Neural cell (in vitro differentiated cells): ENCODE data around the gene SNRPB. TPM values are rescaled to one million over a fixed set of nuclear protein-coding genes. Genes with fewer than 3 reads are reported as not detected.

Source experiments
- H2AFZ ChIP-seq: fragments of 200-600, 300-800 bp; sonication (generic), shearing (Covaris generic); 2 replicates; pipeline ENCODE4 v1.6.0; 2014; ENCODE audit warnings: low read depth, mild to moderate bottlenecking, antibody characterized with exemption, low read length, moderate library complexity
- H3F3A ChIP-seq: fragments of 200-600 bp; shearing (Covaris generic); 2 replicates; pipeline ENCODE4 v1.6.1; 2016; ENCODE audit warnings: mild to moderate bottlenecking, moderate library complexity, mixed read lengths, antibody characterized with exemption, low read length; ENCODE audit not compliant: insufficient read depth, poor library complexity, severe bottlenecking
- H3K27ac ChIP-seq: fragments of 200-600, 300-800 bp; sonication (generic), shearing (Covaris generic); 2 replicates; pipeline ENCODE4 v1.5.1; 2014; ENCODE audit warnings: mild to moderate bottlenecking, low read length, moderate library complexity
- H3K27me3 ChIP-seq: fragments of 300-800, 200-600 bp; sonication (generic), shearing (Covaris generic); 2 replicates; pipeline ENCODE4 v1.6.0; 2014; ENCODE audit warnings: mild to moderate bottlenecking, low read depth, low read length, moderate library complexity; ENCODE audit not compliant: insufficient read depth
- H3K36me3 ChIP-seq: fragments of 300-800, 200-600 bp; sonication (generic), shearing (Covaris generic); 2 replicates; pipeline ENCODE4 v1.5.1; 2014; ENCODE audit warnings: mild to moderate bottlenecking, antibody characterized with exemption, low read length, moderate library complexity; ENCODE audit not compliant: insufficient read depth
- H3K4me2 ChIP-seq: fragments of 300-800, 200-600 bp; sonication (generic), shearing (Covaris generic); 2 replicates; pipeline ENCODE4 v1.6.0; 2014; ENCODE audit warnings: mild to moderate bottlenecking, low read length
- H3K4me3 ChIP-seq: fragments of 300-800, 200-600 bp; sonication (generic), shearing (Covaris generic); 2 replicates; pipeline ENCODE4 v1.5.1; 2014; ENCODE audit warnings: mild to moderate bottlenecking, low read length, moderate library complexity
- H3K79me2 ChIP-seq: fragments of 200-600 bp; shearing (Covaris generic); replicated peaks from 2 replicates; pipeline ENCODE4 v1.6.0; 2014; ENCODE audit warnings: mild to moderate bottlenecking, low read length, moderate library complexity; ENCODE audit not compliant: insufficient read depth
- H3K9ac ChIP-seq: fragments of 300-800, 200-600 bp; sonication (generic), shearing (Covaris generic); 2 replicates; pipeline ENCODE4 v1.6.1; 2016; ENCODE audit warnings: mild to moderate bottlenecking, low read length, mixed read lengths
- H3K9me2 ChIP-seq: fragments of 200-600 bp; shearing (Covaris generic); 2 replicates; pipeline ENCODE4 v1.6.1; 2016; ENCODE audit warnings: mild to moderate bottlenecking, low read length, mixed read lengths; ENCODE audit not compliant: insufficient read depth
- H3K9me3 ChIP-seq: fragments of 200-600, 300-800 bp; sonication (generic), shearing (Covaris generic); 2 replicates; pipeline ENCODE4 v1.6.1; 2016; ENCODE audit warnings: mild to moderate bottlenecking, mixed run types, low read length, moderate library complexity, mixed read lengths
- H4K20me1 ChIP-seq: fragments of 200-600 bp; shearing (Covaris generic); 2 replicates; pipeline ENCODE4 v1.6.1; 2016; ENCODE audit warnings: mild to moderate bottlenecking, mixed run types; ENCODE audit not compliant: insufficient read depth
- EP300 ChIP-seq: fragments of 450-650 bp; conservative IDR thresholded peaks from 2 replicates; pipeline ENCODE4 v1.6.1; 2014; ENCODE audit warnings: antibody characterized with exemption, mild to moderate bottlenecking, moderate library complexity; ENCODE audit not compliant: poor library complexity, severe bottlenecking
- EZH2 ChIP-seq: fragments of 200-600, 300-800 bp; shearing (Covaris generic), sonication (generic); IDR thresholded peaks from 2 replicates; pipeline ENCODE4 v1.6.1; 2014; ENCODE audit warnings: antibody characterized with exemption, low read length, borderline replicate concordance, mild to moderate bottlenecking; ENCODE audit not compliant: insufficient read depth, poor library complexity, severe bottlenecking
- MXI1 ChIP-seq: fragments of 450-650 bp; conservative IDR thresholded peaks from 2 replicates; pipeline ENCODE4 v1.6.1; 2014; ENCODE audit warnings: antibody characterized with exemption, mild to moderate bottlenecking; ENCODE audit not compliant: poor library complexity, severe bottlenecking
- POLR2AphosphoS5 ChIP-seq: IDR thresholded peaks from 2 replicates; pipeline ENCODE4 v1.6.1; 2012
- RAD21 ChIP-seq: fragments of 450-650 bp; conservative IDR thresholded peaks from 2 replicates; pipeline ENCODE4 v1.6.1; 2014; ENCODE audit warnings: antibody characterized with exemption, mild to moderate bottlenecking, moderate library complexity
- SMC3 ChIP-seq: fragments of 450-650 bp; conservative IDR thresholded peaks from 2 replicates; pipeline ENCODE4 v1.6.1; 2014; ENCODE audit warnings: antibody characterized with exemption, mild to moderate bottlenecking, moderate library complexity; ENCODE audit not compliant: poor library complexity
- TAF1 ChIP-seq: IDR thresholded peaks from 2 replicates; pipeline ENCODE4 v1.6.1; 2012; ENCODE audit warnings: low read depth
- polyA plus RNA-seq: library from polyadenylated mRNA; depleted of rRNA; stranded (reverse); fragments of >200 nt; gene quantifications from 2 replicates; pipeline ENCODE4 v1.2.3, GENCODE V29; 2014
- TF ChIP-seq, protein P1 (sequence below): fragments of 450-650 bp; IDR thresholded peaks from 2 replicates; pipeline ENCODE4 v1.5.1; 2014; ENCODE audit warnings: antibody characterized with exemption, mild to moderate bottlenecking, moderate library complexity; ENCODE audit not compliant: poor library complexity, severe bottlenecking
- TF ChIP-seq, protein P2 (sequence below): IDR thresholded peaks from 2 replicates; pipeline ENCODE4 v1.6.1; 2012; ENCODE audit warnings: borderline replicate concordance

The SNRPB gene
- polyA plus RNA-seq, 1 donor from 2014 or later = 289 TPM

DNA sequence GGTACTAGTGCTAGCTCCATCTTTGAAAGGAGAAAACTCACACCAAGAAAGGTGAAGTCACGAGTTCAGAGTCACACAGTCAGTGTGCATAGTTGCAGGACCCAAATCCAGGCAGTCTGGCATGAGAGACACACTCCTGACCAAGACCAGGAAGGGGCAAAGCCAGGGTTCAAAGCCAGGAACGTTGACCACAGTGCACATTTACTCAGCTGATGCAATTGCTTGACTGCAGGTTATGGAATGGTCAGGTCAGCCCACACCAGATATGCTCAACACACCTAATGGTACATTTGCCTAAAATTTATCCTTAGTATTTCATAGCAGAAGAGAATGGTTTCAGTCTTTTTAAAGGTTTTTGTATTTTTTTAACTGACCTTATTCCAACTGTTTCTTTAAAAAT lies 52.2 kb downstream of the SNRPB start:
- H3K4me2 ChIP-seq = no peak overlapping the region
- no peaks in the 10 kb centered on the region for H3K9me3 ChIP-seq
- H3K36me3 ChIP-seq = no peaks in the 10 kb centered on the region
- no peaks in the 10 kb centered on the region for H3F3A ChIP-seq
- no peak overlapping the region for H3K9ac ChIP-seq
- no peaks in the 10 kb centered on the region for H3K79me2 ChIP-seq
- TF ChIP-seq SMC3 (no peak), POLR2AphosphoS5 (no peak), RAD21 (no peak), MXI1 (no peak), TAF1 (no peak), EZH2 (no peak), EP300 (no peak)
- TF ChIP-seq, protein P1, sequence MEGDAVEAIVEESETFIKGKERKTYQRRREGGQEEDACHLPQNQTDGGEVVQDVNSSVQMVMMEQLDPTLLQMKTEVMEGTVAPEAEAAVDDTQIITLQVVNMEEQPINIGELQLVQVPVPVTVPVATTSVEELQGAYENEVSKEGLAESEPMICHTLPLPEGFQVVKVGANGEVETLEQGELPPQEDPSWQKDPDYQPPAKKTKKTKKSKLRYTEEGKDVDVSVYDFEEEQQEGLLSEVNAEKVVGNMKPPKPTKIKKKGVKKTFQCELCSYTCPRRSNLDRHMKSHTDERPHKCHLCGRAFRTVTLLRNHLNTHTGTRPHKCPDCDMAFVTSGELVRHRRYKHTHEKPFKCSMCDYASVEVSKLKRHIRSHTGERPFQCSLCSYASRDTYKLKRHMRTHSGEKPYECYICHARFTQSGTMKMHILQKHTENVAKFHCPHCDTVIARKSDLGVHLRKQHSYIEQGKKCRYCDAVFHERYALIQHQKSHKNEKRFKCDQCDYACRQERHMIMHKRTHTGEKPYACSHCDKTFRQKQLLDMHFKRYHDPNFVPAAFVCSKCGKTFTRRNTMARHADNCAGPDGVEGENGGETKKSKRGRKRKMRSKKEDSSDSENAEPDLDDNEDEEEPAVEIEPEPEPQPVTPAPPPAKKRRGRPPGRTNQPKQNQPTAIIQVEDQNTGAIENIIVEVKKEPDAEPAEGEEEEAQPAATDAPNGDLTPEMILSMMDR = no peak
- TF ChIP-seq, protein P2, sequence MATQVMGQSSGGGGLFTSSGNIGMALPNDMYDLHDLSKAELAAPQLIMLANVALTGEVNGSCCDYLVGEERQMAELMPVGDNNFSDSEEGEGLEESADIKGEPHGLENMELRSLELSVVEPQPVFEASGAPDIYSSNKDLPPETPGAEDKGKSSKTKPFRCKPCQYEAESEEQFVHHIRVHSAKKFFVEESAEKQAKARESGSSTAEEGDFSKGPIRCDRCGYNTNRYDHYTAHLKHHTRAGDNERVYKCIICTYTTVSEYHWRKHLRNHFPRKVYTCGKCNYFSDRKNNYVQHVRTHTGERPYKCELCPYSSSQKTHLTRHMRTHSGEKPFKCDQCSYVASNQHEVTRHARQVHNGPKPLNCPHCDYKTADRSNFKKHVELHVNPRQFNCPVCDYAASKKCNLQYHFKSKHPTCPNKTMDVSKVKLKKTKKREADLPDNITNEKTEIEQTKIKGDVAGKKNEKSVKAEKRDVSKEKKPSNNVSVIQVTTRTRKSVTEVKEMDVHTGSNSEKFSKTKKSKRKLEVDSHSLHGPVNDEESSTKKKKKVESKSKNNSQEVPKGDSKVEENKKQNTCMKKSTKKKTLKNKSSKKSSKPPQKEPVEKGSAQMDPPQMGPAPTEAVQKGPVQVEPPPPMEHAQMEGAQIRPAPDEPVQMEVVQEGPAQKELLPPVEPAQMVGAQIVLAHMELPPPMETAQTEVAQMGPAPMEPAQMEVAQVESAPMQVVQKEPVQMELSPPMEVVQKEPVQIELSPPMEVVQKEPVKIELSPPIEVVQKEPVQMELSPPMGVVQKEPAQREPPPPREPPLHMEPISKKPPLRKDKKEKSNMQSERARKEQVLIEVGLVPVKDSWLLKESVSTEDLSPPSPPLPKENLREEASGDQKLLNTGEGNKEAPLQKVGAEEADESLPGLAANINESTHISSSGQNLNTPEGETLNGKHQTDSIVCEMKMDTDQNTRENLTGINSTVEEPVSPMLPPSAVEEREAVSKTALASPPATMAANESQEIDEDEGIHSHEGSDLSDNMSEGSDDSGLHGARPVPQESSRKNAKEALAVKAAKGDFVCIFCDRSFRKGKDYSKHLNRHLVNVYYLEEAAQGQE = no peak
- no peak overlapping the region for H3K27ac ChIP-seq
- no peaks in the 10 kb centered on the region for H3K9me2 ChIP-seq
- no peak overlapping the region for H3K4me3 ChIP-seq
- H4K20me1 ChIP-seq = no peaks in the 10 kb centered on the region
- no peak overlapping the region for H2AFZ ChIP-seq
- H3K27me3 ChIP-seq = no peaks in the 10 kb centered on the region

DNA sequence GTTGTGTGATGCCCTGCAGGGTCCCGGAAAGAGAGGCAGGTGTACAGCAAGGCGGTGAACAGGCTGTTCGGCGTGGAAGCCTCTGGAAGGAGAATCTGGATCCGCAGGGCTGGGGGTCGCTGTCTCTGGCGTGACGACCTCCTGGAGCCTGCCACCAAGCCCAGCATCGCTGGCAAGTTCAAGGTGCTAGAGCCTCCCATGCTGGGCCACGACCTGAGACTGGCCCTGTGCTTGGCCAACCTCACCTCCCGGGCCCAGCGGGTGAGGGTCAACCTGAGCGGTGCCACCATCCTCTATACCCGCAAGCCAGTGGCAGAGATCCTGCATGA lies 53.4 kb downstream of the SNRPB start:
- H4K20me1 ChIP-seq = no peaks in the 10 kb centered on the region
- no peaks in the 10 kb centered on the region for H3K9me2 ChIP-seq
- TF ChIP-seq RAD21 (no peak), EZH2 (no peak), SMC3 (no peak), EP300 (no peak), MXI1 (no peak)
- TF ChIP-seq, protein P1 = no peak
- TF ChIP-seq, protein P2 = no peak
- no peak overlapping the region for H3K4me3 ChIP-seq
- H3K27ac ChIP-seq = no peak overlapping the region
- no peaks in the 10 kb centered on the region for H3K27me3 ChIP-seq
- H3F3A ChIP-seq = no peaks in the 10 kb centered on the region
- no peak overlapping the region for H3K4me2 ChIP-seq
- H2AFZ ChIP-seq = no peak overlapping the region
- no peak overlapping the region for H3K9ac ChIP-seq
- no peaks in the 10 kb centered on the region for H3K9me3 ChIP-seq
- H3K36me3 ChIP-seq = no peaks in the 10 kb centered on the region
- H3K79me2 ChIP-seq = no peaks in the 10 kb centered on the region
